Measurements from ENCODE around the gene TNKS2.

- TF ChIP-seq RFX5 (IDR thresholded peaks at IDR 0.05; ENCODE audit: low read length) = no peak
- no peak for TF ChIP-seq CHD2 (IDR thresholded peaks at IDR 0.05; ENCODE audit: low read length, partially characterized antibody)
- TF ChIP-seq CTCF (IDR thresholded peaks at IDR 0.05) = no peak
- TF ChIP-seq, protein P1, sequence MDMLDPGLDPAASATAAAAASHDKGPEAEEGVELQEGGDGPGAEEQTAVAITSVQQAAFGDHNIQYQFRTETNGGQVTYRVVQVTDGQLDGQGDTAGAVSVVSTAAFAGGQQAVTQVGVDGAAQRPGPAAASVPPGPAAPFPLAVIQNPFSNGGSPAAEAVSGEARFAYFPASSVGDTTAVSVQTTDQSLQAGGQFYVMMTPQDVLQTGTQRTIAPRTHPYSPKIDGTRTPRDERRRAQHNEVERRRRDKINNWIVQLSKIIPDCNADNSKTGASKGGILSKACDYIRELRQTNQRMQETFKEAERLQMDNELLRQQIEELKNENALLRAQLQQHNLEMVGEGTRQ (IDR thresholded peaks at IDR 0.05; ENCODE audit: borderline replicate concordance, low read depth, low read length) = no peak
- no peak for TF ChIP-seq EZH2phosphoT487 (IDR thresholded peaks at IDR 0.05; ENCODE audit: borderline replicate concordance, low read depth)
- no peak for TF ChIP-seq POLR2AphosphoS5 (IDR thresholded peaks at IDR 0.05; ENCODE audit: low read depth, low read length)
- TF ChIP-seq YY1 (IDR thresholded peaks at IDR 0.05; ENCODE audit: low read depth) = no peak
- TF ChIP-seq EP300 (IDR thresholded peaks at IDR 0.05; ENCODE audit: borderline replicate concordance in 1 of 2, low read depth in 1 of 2, low read length in 1 of 2) = no peak
- TF ChIP-seq NRF1 (IDR thresholded peaks at IDR 0.05; ENCODE audit: low read depth, low read length) = no peak
These were observed 82.1 kb downstream of the TNKS2 start for GRCh38 chr10:91880310-91880709.
